PC-9 (cell line): ENCODE measurements around the gene ZNF766.

Source experiments
- CTCF ChIP-seq: fragments of 200-600 bp; sonication (generic); conservative IDR thresholded peaks from 2 replicates; pipeline ENCODE4 v1.6.1; 2017; ENCODE audit warnings: mixed run types, antibody characterized with exemption, mild to moderate bottlenecking, moderate library complexity
- EZH2 ChIP-seq: fragments of 200-600 bp; sonication (generic); IDR thresholded peaks from 2 replicates; pipeline ENCODE4 v1.8.0; 2017; ENCODE audit warnings: antibody characterized with exemption, low read depth

- TF ChIP-seq EZH2, result no peak
- no peak for TF ChIP-seq CTCF
These were observed 62.4 kb downstream of the ZNF766 start for GRCh38 chr19:52331757-52332156.
